GM19193 (cell line): ENCODE results near the gene ENOX1.

ENCODE experiments used
- POLR2A ChIP-seq: IDR thresholded peaks from 4 replicates; pipeline ENCODE4 v1.6.1; 2011; ENCODE audit not compliant: insufficient read depth, insufficient read length; ENCODE audit errors: extremely low read depth

The ENOX1 gene

GRCh38 chr13:43669101-43669500 is 117.7 kb downstream of the ENOX1 start:
- TF ChIP-seq POLR2A, result no peak

DNA sequence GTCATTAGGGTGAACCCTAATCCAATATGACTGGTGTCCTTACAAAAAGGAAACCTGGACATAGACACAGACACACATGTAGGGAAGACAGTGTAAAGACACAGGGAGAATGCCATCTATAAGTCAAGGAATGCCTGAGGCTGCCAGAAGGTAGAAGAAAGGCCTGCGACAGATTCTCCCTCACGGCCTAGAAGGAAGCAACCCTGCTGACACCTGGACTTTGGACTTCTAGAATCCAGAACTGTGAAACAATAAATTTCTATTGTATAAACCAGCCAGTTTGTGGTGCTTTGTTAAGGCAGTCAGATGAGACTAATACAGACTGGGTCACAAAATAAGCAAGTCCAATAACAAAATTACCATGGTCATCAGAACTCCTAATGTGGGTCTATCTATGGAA is 120.4 kb downstream of the ENOX1 start:
- no peak for TF ChIP-seq POLR2A

DNA sequence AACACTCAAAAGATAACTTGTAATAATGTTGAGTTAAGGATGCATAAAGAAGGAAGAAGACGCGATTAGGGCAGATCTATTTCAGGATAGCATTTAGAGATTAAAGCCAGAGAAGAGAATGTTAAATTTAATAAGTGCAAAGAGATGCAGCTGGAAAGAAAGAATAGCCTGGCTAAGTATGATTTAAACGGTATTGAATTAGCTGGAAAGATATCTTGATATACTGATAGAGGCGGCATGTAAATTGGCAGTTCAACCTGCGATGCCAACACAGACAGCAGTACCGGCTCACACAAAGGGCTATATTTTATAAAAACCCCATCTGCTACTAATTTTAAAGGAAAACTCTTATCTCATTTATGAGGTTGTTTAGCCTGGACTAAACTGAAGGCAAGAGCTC is 121.4 kb downstream of the ENOX1 start:
- TF ChIP-seq POLR2A, result no peak

GRCh38 chr13:43664700-43665191 is 122.0 kb downstream of the ENOX1 start:
- TF ChIP-seq POLR2A, result no peak

GRCh38 chr13:43663474-43664090 is 123.2 kb downstream of the ENOX1 start:
- TF ChIP-seq POLR2A, result no peak

GRCh38 chr13:43662976-43663375 is 123.8 kb downstream of the ENOX1 start:
- TF ChIP-seq POLR2A, result no peak

DNA sequence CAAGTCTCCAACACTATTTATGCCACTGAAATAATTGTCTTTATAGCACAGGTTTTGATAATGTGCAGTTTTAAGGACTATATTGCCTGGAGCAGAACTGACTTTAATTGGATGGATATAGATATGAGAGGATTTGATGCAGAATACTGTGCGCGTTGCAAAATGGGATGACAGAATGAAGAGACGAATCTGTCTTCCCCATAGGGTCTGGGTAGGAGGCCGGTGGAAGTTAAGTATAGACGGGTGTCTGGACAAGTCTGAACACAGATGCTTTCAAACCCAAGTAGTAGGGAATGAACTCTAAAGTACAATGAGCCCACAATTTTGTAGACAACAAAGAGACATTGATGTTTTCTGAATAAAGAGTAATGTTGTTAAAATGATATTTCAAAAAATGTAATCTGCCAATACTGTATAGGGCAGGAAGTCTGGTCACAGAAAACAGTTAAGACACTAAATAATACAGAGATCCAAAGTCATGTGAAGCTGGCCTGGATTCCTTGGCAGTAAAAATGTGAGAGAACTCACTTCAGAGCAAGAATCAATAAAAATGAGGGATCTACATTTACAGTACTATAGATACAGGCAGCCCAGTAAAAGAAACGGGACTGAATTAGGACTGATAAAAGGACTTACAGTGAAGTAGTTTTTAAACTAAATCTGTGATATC is 125.5 kb downstream of the ENOX1 start:
- no peak for TF ChIP-seq POLR2A

DNA sequence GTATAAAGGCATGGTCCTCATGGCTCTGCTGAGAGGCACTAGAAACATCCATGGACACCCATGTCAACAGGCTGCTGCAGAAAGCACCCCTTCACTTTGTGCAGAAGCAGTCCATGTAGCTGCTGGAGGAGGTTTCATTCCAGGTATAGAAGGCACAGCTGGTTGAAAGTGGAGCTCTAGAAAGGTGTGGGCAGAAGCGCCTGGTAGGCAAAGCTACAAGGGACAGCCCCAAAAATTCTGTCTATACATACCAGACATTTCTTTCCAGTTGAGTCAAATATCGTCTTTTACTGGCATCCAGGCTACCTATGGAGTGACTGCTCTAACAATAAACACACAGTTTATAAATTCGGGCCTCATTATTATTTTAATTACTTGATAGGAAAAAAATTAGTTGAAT is 129.3 kb downstream of the ENOX1 start:
- TF ChIP-seq POLR2A, result no peak

DNA sequence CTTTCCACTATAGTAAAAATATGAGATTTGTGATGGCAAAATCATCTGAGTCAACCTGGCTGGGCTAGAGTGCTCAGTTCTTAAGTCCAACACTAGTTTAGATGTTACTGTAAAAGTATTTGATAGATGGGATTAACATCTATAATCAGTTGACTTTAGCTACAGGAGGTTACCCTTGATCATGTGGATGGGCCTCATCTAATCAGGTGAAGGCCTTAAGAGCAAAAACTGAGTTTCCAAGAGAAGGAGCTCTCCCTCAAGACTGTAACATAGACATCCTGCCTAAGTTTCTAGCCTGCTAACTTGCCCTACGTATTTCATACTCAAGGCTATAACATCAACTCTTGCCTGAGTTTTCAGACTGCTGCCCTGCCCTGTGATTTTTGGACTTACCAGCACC is 132.8 kb downstream of the ENOX1 start:
- no peak for TF ChIP-seq POLR2A

GRCh38 chr13:43653395-43653794 is 133.4 kb downstream of the ENOX1 start:
- no peak for TF ChIP-seq POLR2A

GRCh38 chr13:43652760-43653159 is 134.0 kb downstream of the ENOX1 start:
- TF ChIP-seq POLR2A, result no peak

DNA sequence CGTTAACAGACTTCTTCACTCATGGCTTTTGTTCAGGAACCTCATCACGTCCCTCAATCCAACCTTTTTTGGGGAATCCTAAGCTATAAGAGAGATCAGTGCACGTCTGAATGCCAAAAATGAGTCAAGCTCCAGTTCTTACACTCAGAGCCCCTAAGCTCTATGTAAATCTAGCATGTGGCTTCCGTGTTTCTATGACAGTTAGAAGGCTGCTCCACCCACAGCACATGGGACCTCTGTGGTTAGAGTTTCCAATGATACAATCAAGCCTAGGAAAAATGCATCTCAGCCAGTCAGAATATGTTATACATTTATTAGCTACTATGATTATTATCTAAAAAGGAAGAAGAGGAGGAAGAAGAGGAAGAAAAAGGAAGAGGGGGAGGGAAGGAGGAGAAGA is 135.9 kb downstream of the ENOX1 start:
- no peak for TF ChIP-seq POLR2A

- no peak for TF ChIP-seq POLR2A
Observed at GRCh38 chr13:43648733-43649132, 138.0 kb downstream of the ENOX1 start.

DNA sequence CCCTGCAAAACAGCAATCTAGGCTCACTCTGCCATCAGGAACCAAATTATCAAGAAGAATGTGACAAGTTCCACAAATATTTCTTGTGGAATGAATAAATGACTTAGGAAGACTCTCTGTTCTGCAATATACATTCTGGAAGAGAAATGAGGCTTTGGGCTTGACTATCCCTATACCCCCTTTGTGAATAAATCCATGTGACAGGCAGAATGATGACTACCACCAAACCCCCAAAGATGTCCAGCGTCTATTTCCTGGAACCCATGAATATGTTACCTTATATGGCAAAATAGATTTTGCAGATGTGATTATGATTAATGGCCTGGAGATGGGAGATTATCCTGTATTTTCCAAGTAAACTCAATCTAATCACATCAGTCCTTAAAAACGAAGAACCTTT is 139.3 kb downstream of the ENOX1 start:
- no peak for TF ChIP-seq POLR2A

DNA sequence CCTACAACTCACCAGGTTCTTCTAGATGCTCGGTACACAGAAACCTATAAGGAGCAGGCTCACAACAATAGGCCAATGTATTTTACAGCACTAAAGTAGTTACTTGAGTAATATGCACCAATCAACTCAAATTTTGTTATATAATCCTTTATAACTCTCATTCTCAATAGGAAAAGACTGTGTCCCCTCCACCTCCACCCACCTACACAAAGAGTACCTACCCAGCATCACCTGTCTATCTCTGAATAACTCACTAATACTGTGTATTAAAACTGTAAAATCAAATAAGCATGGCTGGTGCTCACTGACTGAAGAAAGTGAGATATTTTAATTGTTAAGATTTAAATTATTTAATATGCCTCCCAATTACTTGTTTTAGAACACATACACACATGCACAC is 146.3 kb downstream of the ENOX1 start:
- no peak for TF ChIP-seq POLR2A

GRCh38 chr13:43631106-43631505 is 155.7 kb downstream of the ENOX1 start:
- no peak for TF ChIP-seq POLR2A
